ENCODE measurements around the gene MRPS22. TPM values are rescaled to one million over a fixed set of nuclear protein-coding genes. Genes with fewer than 3 reads are reported as not detected.

Gene MRPS22
- total RNA-seq, 1 donor from 2014 or later: 45.3 TPM

DNA sequence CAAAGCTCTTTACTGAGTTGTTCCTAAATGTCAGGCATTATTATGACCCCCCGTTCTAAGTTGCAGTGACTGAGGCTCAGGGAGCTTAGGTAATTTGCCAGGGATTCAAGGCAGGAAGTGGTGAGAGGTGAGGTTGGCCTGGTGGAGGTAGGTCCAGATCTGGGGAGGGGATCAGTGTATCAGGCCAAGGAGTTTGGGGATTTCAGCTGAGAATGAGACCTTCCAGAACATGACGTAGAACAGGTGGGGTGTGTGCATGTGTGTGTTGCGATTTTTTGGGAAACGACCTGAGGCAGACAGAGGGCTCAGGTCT is 41.1 kb upstream of the MRPS22 start:
- Mint-ChIP-seq H3K4me1 (no peaks in the 10 kb centered on the region), H3K4me3 (no peak overlapping the region), H3K27ac (ENCODE audit: unreplicated experiment) (no peak overlapping the region), H3K27me3 (ENCODE audit: low read depth) (no peaks in the 10 kb centered on the region), H3K36me3 (ENCODE audit: low read depth) (no peaks in the 10 kb centered on the region), H3K9me3 (no peaks in the 10 kb centered on the region)
- TF ChIP-seq, protein P1, sequence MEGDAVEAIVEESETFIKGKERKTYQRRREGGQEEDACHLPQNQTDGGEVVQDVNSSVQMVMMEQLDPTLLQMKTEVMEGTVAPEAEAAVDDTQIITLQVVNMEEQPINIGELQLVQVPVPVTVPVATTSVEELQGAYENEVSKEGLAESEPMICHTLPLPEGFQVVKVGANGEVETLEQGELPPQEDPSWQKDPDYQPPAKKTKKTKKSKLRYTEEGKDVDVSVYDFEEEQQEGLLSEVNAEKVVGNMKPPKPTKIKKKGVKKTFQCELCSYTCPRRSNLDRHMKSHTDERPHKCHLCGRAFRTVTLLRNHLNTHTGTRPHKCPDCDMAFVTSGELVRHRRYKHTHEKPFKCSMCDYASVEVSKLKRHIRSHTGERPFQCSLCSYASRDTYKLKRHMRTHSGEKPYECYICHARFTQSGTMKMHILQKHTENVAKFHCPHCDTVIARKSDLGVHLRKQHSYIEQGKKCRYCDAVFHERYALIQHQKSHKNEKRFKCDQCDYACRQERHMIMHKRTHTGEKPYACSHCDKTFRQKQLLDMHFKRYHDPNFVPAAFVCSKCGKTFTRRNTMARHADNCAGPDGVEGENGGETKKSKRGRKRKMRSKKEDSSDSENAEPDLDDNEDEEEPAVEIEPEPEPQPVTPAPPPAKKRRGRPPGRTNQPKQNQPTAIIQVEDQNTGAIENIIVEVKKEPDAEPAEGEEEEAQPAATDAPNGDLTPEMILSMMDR (conservative IDR thresholded peaks at IDR 0.05): no peak
- DNase-seq (ENCODE audit: low read depth, low spot score): no peak

DNA sequence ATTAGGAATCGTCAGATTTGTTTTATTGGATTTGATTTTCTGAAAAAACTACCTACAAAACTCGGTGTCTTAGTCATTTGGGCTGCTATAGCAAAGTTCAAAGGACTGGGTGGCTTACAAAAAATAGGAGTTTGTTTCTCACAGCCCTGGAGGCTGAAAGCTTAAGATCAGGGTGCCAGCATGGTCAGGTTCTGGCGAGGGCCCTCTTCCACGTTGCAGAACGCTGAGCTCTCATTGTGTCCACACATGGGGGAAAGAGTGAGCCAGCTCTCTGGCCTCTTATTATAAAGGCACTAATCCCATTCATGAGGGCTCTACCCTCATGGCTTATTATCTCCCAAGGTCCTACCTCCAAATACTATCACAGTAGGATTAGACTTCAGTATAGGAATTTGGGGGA is 40.6 kb upstream of the MRPS22 start:
- Mint-ChIP-seq H3K27ac (ENCODE audit: unreplicated experiment) (no peak overlapping the region), H3K4me3 (no peak overlapping the region), H3K27me3 (ENCODE audit: low read depth) (no peaks in the 10 kb centered on the region), H3K4me1 (no peaks in the 10 kb centered on the region), H3K9me3 (no peaks in the 10 kb centered on the region), H3K36me3 (ENCODE audit: low read depth) (no peaks in the 10 kb centered on the region)
- DNase-seq (ENCODE audit: low read depth, low spot score): no peak
- TF ChIP-seq, protein P1 (conservative IDR thresholded peaks at IDR 0.05): no peak

DNA sequence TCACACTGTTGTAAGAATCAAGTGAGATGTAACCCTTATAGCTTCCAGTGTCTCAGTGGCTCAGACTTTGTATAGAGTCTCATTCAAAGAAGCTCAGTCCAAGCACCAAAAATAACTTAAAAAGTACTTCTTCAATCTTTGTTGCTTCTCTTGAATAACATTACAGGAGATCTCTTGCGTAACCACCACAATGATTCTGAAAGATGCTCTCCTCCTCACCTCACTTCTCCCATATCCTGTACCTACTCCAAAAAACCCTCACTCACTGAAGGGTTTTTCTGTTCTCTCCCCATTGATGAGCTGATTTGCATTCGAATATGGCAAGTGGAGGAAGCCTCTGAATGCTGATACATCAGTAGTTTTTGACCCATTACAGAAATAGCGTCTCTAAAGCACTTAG is 39.4 kb upstream of the MRPS22 start:
- H3K4me1 Mint-ChIP-seq: no peaks in the 10 kb centered on the region

DNA sequence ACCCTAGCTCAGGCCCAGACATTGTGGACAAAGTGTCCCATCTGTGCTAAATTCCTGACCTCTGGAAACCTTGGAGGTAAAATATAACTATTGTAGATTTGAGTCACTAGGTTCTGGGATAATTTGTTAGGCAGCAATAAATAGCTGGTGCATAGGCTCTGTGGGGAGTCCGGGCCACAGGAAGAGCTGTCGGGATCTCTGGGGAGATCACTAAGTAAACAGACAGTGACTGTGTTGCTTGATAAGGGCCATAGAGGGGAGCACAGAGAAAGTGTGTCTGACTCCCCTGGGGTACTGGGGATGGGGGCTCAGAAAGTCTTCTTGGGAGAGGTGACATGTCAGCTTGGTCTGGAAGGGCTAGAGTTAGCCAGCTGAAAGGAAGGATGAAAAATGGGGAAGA is 37.7 kb upstream of the MRPS22 start:
- Mint-ChIP-seq H3K27ac (ENCODE audit: unreplicated experiment) (no peak overlapping the region), H3K4me1 (peaks cover 12% of the 10 kb centered on the region), H3K9me3 (no peaks in the 10 kb centered on the region), H3K4me3 (no peak overlapping the region), H3K27me3 (ENCODE audit: low read depth) (no peaks in the 10 kb centered on the region), H3K36me3 (ENCODE audit: low read depth) (no peaks in the 10 kb centered on the region)
- TF ChIP-seq, protein P1 (conservative IDR thresholded peaks at IDR 0.05): no peak
- no peak for DNase-seq (ENCODE audit: low read depth, low spot score)

More for the DNA sequence above, 39.4 kb upstream of the MRPS22 start:
- Mint-ChIP-seq H3K27ac (ENCODE audit: unreplicated experiment) (no peak overlapping the region), H3K27me3 (ENCODE audit: low read depth) (no peaks in the 10 kb centered on the region), H3K4me3 (no peak overlapping the region), H3K9me3 (no peaks in the 10 kb centered on the region), H3K36me3 (ENCODE audit: low read depth) (no peaks in the 10 kb centered on the region)
- TF ChIP-seq, protein P1 (conservative IDR thresholded peaks at IDR 0.05): no peak
- no peak for DNase-seq (ENCODE audit: low read depth, low spot score)

DNA sequence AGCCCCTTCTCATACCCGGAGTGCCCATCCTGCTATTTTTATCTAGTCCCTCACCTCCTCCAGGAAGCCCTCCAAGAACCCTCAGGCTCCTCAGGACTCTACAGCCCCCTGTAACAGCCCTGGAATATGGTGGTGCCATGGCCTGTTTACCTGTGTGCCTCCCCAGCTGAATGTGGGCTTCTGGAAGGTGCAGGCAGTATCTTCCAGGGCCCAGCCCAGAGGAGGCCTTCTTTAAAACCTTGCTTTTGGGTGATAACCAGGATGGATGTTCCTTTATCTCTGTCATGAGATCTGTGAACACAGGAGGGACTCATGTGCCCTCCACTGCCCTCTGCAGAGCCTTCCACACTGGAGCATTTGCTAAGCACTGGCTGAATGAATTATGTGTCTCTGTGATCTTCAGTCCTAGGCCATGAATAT is 36.7 kb upstream of the MRPS22 start:
- H3K36me3 Mint-ChIP-seq (ENCODE audit: low read depth): no peaks in the 10 kb centered on the region

More for the DNA sequence above, 36.7 kb upstream of the MRPS22 start:
- Mint-ChIP-seq H3K4me1 (peaks cover 12% of the 10 kb centered on the region), H3K4me3 (no peak overlapping the region), H3K9me3 (no peaks in the 10 kb centered on the region), H3K27ac (ENCODE audit: unreplicated experiment) (no peak overlapping the region), H3K27me3 (ENCODE audit: low read depth) (no peaks in the 10 kb centered on the region)
- no peak for DNase-seq (ENCODE audit: low read depth, low spot score)
- TF ChIP-seq, protein P1 (conservative IDR thresholded peaks at IDR 0.05): no peak
